ENCODE measurements around the gene SUCLA2. TPM values are rescaled to one million over a fixed set of nuclear protein-coding genes. Genes with fewer than 3 reads are reported as not detected.
"Not testable (repeated sequence)": the region's sequence is repeated elsewhere in the genome, so short reads cannot be mapped to it uniquely, and the experiment has no call there.

The SUCLA2 gene
- 59.9 TPM for total RNA-seq
- long read RNA-seq, transcript SUCLA2-219 (11 exons, 2,111 nt) = major isoform, 251 of 330 reads
- long read RNA-seq, partial matches to known transcripts = 40 of 330 reads
- long read RNA-seq, other reads (novel, unspliced or antisense) = 33 of 330 reads

DNA sequence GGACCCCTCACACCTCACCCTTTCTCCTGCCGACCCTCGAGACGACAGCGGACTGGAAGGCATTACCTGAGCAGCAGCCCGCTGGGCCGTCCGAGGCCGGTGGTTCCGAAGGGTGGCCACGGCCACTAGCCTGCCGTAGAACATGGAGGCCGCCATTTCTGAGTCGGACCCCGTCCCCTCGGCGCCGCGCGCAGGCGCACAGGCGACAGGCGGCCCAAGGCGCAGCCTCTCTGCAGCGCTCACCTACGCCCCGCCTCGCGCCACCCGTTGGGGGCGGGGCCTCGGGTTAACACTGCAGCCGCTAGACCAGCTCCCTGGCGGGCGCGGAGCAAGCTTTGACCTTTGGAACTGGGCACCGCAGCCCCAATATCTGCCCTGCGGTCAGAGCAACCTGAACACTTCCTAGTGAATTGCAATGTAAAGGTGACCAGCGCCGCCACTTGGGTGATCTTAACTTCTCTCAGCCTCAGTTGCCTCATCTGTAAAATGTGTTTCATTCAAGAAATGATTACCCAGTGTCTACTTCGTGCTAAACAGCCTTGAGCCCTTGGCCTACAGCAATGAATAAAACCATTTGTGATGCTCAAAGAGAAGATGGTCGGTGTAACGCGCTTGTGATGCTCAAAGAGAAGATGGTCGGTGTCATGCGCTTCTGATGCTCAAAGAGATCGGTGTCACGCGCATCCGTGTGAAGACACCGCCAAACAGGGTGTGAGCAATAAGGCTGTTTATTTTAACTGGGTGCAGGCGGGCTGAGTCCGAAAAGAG lies at the start of gene SUCLA2:
TSS of gene SUCLA2 (minus strand) at position 160 of the 768 bp plus-strand sequence. CDS start at position 156, 4 bp downstream.
- DNase-seq (ENCODE audit: low spot score) = peak; percentile 98

DNA sequence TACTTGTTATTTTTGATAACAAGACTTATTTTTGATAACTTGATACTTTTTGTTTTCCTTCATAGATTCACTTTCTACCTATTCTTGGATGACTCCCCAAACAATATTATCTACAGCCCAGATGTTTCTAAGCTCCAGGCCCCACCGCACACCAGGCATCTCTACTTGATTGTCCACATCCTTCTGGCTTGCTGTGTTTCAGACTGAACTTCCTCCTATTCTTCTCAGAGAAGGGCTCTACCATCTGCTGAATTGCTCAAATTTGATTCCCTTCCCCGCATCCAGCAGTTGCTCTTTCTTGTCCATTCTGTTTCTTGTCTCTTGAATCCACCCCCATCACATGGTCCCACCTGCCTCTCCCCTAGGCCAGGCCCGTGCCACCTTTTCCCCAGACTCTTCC lies 49.5 kb upstream of the SUCLA2 start:
- DNase-seq (ENCODE audit: low spot score) = no peak

DNA sequence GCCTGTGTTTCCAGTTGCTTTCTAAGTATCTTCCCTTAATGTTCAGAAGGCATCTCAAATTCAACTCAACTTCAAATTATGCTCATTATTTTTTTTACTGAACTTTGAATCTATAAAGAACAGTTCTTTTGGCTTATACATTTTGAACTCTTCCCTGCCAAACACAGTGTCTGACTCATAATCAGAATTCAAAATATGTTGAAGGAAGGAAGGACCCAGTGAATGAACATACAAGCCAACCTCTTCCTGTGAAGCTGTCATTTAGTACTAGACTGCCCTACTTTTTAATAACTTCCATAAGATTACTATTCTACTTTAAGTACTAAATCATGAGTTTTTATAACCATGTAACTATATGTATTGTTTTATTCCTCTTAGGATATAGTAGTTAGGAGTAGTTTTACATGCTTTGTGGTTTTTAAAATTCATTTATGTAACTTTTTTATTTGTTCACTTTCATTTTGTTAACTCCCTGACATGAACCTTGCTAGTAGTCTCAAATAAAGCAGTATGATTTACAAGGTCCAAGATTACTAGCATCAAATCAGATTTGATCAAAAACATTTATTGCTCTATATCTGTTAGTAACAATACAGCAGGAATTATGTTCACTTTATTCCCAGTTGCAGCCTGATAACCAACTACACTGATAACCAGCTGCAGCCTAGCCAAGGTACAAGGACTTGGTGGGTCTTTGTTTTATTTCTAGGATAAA lies 42.9 kb upstream of the SUCLA2 start:
- DNase-seq (ENCODE audit: low spot score) = no peak

DNA sequence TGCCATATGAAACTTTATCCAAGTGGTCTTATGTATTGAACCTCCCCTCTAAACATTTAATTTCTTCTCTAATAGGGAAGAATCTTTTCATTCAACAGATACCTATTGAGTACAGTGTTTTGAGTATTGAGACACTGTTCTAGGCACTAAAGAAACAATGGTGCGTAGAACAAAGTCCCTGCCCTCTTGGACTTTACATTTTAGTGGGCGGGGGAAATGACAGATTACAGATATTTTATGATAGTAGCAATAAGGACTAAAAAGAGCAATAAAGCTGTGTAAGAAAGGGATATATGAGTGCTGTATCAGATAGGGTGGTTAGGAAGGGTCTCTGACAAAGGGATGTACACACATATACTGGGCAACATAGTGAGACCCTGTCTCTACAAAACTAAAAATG lies 41.8 kb upstream of the SUCLA2 start:
- DNase-seq (ENCODE audit: low spot score) = no peak

DNA sequence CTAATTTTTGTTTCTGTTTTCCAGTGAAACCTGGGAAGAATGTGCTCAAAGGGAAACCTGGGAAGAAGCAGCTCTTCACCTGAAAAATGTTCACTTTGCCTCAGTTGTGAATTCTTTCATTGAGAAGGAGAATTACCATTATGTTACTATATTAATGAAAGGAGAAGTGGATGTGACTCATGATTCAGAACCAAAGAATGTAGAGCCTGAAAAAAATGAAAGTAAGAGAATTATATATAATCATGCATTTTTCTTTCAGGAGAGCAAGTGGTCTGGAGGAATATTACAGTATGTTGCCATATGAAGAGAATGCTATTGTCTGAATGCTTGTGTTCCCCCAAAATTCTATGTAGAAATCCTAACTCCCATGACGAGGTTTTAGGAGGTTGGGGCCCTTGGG lies 39.8 kb upstream of the SUCLA2 start:
- no peak for DNase-seq (ENCODE audit: low spot score)

DNA sequence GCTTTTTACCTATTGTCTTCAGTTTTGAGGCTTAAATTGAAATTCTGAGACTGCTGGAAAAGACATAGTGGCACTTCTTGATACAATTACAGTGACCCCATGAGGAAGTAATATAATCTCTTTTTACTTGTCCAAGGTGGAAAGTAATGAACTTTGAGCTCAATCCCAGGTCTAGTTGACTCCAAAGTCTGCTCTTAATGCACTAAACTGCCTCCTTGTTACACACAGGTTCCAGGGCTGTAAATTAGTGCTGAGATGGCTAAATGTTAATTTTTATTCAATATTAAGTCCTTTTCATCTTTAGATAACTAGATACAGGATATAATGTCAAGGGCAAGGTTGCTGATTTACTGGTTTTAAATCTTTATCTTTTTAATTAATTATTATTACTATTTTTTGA lies 39.0 kb upstream of the SUCLA2 start:
- DNase-seq (ENCODE audit: low spot score) = no peak

DNA sequence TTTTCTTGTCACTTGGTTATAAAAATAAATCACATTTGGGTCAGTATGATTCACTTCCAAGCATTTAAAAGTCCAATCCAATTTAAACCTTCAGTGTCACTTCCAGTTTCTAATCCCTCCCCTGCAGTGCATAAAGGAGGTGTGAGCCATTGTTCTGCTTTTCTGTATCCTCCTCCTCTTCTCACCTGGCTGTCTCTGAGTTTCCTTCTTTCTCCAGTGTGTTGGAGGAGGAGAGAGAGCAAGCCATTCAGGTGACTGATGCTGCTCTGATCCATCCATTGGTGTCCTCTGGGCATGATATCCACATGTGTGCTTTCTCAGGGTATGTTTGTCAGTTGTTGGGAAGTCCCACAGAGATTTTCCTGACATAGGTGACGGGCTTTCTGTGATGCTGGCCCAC lies 37.7 kb upstream of the SUCLA2 start:
- no peak for DNase-seq (ENCODE audit: low spot score)

DNA sequence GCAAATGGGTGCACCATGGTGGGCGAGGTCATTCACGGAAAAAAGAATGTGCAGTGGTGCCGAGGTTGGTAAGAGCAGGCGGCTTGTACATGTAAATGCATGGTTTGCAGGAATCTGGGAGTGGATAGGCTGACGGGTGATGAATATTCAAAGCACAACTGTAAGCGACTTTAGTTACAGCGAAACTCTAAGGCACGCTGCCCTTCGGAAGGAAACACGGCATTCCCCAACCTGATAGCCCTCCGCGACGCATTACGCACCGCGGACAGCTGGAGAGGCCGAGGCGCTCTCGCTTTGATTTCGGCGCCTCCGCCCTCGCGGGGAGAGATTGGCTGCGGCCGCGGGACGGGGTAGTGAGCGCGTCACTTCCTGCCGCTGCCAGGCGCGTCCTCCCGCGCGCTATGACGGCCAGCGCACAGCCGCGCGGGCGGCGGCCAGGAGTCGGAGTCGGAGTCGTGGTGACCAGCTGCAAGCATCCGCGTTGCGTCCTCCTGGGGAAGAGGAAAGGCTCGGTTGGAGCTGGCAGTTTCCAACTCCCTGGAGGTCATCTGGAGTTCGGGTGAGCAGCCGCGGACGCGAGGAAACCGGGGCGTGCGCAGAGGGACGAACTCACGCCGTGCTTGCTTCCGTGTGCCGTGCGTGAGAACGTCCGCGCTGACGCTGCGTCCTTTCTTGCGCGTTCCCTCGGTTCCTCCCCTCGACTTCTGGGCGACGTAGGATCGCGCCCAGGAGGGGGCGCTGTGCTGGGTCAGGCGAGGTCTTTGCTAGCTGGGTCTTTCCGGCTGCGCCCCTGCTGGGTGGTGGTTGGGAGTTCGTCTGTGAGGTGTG lies 36.5 kb upstream of the SUCLA2 start, which contains the start of gene NUDT15:
TSS of gene NUDT15 (plus strand) at position 381 of the 828 bp plus-strand sequence. CDS start at position 402, 21 bp downstream.
- DNase-seq (ENCODE audit: low spot score) = peak; percentile 97

DNA sequence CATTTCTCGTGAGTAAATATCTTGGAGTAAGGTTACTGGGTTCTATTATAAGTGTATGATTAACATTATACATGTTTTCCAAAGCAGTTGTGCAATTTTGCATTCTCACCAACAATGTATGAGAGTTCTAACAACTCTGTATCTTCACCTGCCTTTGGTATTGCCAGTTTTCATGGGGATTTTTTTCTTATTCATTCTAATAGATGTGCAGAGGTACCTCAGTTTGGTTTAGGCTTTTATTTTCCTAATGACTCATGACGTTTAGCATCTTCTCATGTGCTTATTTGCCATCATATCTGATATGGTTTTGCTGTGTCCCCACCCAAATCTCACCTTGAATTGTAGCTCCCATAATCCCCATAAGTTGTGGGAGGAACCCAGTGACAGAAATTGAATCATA lies 28.8 kb upstream of the SUCLA2 start:
- DNase-seq (ENCODE audit: low spot score) = no peak

DNA sequence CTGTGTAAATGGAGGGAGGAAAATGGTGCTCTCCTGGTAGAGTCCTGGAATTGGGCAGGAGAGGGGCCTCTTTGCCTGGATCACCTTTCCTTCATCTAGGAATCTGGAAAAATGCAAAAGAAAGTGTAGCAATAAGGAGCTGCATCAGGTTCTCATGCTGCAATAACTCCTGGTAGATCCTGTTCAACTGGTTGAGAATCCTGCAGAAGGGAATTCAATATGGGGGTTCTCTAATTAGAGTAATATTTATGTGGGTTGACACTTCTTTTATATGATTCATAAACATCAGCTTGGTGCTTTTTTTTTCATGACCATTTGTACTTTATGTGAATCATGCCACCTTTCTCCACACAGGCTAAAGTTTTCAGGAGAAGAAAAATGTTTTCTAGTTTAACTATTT lies 27.0 kb upstream of the SUCLA2 start:
- no peak for DNase-seq (ENCODE audit: low spot score)

DNA sequence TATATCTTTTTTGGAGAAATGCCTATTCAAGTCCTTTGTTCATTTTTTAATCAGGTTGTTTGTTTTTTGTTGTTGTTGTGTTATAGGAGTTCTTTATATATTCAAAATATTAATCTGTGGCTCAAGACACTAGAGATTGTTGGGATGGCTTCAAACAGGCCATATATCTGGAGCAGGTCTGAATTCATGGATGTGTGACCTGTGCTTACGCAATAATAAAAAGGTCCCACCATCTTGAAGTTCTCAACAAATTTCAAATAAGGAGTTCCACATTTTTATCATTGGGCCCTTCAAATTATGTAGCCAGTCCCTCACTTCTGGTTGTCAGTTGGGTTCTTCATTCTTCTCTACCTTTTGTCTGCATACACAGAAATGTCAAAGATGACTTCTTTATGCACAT lies 18.7 kb upstream of the SUCLA2 start:
- DNase-seq (ENCODE audit: low spot score) = no peak

DNA sequence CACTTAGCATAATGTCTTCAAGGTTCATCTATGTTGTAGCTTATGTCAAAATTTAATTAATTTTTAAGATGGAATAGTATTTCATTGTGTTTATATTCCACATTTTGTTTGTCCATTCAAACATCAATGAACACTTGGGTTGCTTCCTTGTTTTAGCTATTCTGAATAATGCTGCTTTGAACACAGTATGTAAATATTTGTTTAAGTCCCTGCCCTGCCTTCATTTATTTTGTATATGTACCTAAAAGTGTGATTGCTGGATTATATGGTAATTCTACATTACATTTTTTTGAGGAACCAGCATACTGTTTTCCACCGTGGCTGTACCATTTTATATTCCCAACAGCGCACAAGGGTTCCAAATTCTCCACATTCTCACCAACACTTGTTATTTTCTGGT lies 17.6 kb upstream of the SUCLA2 start:
- no peak for DNase-seq (ENCODE audit: low spot score)

DNA sequence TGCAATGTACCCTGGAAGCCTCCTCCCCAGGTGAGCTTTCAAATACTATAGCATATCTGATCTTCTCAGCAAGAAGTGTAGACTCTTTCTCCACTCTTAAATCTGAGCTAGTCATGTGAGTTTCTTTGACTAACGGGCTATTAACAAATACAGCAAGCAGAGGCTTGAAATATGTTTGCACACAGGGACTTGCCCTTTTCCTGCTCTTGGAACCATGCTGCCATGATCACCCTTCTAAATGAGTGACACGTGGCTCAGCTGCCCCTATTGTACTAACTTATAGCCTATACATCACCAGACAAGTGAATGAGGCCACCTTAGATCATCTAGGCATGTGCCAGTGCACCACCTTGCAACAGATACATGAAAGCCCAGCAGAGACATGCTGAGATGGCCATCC lies 13.3 kb upstream of the SUCLA2 start:
- no peak for DNase-seq (ENCODE audit: low spot score)

DNA sequence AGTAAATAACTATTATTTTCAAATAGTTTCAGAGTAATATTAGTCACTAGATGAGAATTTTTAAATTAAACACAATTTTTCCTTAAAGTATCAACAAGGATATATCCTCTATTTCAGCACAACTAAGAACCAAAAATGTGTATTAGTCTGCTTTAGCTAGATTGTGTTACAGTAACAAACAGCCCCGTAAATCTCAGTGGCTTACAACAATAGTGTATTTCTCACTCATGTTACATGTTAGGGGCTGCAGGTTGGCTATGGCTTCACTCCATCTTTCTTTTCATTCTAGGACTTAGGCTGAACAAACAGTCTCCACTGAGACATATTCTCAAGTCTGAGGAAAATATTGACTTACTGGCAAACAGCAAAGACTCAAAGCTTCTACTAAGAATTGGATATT lies 11.6 kb upstream of the SUCLA2 start:
- no peak for DNase-seq (ENCODE audit: low spot score)

DNA sequence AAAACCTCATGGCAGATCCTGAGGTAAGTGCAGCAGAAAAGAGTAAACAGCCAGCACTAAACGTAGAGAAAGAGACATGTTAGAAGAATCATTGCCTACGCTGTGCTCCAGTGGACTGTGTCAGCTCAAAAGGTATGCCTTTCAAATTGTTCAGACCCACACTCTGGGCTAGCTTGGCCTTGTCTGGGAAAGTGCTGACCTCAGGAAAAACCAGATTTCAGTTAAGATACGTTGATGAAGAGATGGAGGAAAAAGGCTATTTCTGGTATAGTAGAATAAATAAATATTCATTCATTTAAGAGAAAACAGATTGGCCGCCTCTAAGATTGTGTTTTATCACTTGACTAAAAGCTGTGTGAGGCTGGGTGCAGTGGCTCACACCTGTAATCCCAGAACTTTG lies 9.6 kb upstream of the SUCLA2 start:
- DNase-seq (ENCODE audit: low spot score) = no peak

DNA sequence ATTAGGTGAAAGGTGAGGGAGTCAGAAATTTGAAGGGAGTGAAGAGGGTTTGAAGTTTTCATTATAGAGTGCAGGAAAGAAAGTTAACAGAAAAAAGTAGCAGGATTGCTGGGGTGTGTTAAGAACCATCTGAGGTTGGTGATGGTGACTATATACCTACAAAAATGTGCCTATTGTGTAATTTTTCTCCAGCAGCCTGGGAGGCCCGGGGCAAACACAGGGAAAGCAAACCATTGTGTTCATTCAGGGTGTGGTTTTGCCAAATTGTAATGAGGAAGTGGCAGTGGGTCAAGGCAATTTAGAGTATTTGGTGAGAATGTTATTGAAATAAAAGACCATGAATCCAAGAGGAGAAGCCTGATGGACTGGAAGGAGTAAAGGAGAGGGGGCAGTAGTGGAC lies 8.2 kb upstream of the SUCLA2 start:
- DNase-seq (ENCODE audit: low spot score) = no peak

DNA sequence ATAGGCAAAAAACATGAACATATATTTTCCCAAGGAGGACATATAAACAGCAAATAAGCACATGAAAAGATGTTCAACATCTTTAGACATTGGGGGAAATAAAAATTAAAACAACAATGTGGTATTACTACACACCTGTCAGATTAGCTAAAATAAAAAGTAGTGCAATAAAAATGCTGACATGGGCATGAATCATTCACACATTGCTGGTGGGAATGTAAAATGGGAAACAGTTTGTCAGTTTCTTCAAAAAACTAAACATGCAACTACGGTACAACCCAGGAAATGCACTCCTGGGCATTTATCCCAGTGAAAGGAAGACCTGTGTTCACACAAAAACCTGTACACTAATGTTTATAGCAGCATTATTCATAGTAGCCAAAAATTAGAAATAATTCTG lies 5.3 kb upstream of the SUCLA2 start:
- no peak for DNase-seq (ENCODE audit: low spot score)

DNA sequence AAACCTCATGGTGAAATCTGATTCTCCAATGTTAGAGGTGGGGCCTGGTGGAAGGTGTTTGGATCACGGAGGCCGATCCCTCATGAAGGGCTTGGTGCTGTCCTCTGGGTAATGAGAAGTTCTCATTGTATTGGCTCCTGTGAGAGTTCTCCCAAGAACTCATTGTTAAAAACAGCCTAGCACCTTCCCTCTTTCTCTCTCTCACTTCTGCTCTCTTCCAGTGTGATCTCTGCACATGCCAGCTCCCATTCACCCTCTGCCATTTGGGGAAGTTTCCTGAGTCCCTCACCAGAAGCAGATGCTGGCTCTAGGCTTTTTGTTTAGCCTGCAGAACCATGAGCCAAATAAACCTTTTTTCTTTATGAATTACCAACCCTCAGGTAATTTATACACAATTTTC lies 3.1 kb upstream of the SUCLA2 start:
- no peak for DNase-seq (ENCODE audit: low spot score)

DNA sequence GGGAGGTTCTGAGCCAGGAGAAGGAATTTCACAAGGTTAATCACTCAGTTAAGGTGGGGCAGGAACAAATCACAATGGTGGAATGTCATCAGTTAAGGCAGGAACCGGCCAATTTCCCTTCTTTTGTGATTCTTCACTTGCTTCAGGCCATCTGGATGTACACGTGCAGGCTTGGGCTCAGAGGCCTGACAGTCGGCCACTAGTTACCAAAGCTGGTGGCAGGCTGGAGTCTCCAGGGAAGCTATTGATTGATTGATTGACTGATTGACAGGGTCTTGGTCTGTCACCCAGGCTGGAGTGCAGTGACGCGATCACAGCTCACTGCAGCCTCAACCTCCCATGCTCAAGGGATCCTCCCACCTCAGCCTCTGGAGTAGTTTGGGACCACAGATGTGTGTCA lies 926 bp upstream of the SUCLA2 start:
- not testable (repeated sequence) for DNase-seq (ENCODE audit: low spot score)

DNA sequence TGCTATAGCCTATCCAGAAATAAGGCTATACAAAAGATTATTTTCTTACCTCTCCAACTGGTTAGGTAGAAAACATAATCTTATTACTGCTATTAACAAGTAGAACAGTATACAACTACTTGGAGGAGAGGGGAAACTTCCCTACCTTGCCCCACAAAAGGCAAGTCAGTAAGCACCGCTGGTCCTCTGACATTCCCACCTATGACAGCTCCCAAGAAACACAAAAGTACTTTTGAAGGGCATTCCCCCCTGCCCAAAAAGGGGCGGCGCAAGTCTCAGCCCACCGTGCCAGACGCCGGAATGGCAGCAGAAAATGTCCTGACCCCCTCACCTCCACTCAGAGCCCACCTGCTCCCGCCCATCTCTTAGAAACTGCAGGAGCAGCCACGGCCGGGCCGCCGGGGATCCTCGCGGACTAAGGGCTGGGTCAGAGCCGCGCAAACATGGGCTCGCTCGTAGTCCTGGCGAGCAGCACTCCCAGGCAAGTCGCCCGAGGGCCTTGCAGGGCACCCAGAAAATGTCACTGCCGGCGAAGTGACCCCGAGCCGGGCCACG lies 437 bp downstream of the SUCLA2 start:
- DNase-seq (ENCODE audit: low spot score) = no peak

DNA sequence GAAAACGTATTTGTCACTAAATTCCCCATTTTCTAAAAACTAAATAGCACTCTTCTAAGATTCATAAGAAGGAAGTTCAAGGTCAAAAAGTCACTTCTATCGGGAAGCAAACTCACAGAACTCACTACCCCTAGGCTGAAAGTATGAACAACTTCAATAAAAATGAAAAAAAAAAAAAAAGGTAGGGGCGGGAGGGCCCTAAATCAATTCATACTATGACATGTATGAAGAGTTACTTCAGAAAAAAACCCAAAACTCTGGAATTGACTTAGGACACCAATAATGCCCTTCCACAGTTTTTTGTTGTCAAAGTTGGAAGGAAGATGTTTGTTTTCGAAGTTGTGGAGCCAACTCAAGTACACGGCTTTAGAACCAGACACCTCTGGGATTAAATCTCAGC lies 1.1 kb downstream of the SUCLA2 start:
- no peak for DNase-seq (ENCODE audit: low spot score)
